Embryonic facial prominence (tissue), 1 donor: ENCODE measurements around the gene HEPACAM2.

Experiments used
- DNase-seq: peaks from one replicate; pipeline ENCODE4 v3.0.0-alpha.2; 2016; ENCODE audit errors: extremely low spot score

Gene HEPACAM2

DNA sequence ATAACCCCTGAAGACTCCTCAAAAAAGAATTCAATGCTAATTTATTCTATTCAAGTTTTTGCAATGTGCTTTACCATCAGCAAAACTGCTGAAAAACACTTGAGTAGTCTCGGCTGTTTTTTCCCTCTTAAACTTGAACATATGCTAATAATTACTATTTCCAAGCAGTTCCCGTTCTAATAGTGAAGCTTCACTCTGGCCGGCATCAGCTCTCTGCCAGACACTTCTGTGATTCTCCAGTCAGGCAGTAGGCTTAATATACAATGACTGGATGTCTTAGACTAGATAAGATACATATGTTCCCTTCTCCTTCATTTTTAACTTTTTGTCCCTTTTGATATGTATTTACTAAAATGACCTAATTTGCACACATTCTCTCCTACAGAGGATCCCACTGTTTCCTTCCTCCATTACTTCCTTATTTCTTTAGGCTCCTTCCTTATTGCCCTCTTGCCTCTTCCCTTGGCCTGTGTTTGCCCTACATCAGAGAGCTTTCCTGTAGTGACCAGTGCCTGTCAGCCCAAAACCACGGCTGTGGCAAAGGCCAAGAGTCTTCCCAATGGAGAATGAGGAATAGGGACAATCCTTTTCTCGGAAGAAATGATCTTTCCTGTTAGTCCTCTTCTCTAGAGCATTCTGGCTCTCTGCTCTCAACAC, 23.5 kb downstream of the HEPACAM2 start:
- no peak for DNase-seq

DNA sequence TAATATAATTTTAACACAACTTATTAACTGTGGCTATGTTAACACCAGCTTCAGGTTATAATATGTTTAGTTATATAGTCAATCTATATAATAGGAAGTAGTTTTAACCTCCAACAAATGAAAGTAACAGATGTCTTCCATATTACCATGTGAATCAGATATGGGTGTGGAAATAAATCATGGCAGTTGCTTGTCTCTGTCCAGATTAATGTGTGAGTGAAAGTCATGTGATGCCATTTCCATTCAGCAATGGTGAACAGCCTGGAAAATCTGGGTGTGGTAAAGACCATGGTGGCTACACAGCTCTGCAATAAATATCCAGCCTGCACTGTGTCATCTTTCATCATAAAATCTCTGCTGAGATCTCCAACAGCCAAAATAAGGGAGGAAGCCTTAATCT, 27.8 kb downstream of the HEPACAM2 start:
- DNase-seq, result no peak

DNA sequence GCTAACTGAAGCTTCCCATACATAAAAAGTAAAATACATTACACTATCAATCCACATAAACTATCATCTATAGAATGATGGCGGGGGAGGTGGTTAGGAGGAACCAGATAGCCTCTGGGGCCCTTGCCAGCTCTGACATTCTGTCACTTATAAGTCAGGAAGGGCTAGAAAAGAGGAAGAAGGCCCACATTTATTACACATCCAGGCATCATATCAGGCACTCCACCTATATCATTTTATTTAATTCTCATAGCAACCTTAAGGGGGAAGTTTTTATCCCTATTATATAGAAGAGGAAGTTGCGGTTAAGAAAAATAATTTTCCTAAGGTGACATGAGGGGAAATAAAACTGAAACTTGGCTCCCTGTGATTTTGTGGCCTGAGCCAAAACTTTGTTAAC, 29.9 kb downstream of the HEPACAM2 start:
- DNase-seq, result no peak

- no peak for DNase-seq
Measured at GRCh38 chr7:93194386-93194785, 31.9 kb downstream of the HEPACAM2 start.

GRCh38 chr7:93188870-93189634, 37.2 kb downstream of the HEPACAM2 start:
- no peak for DNase-seq

GRCh38 chr7:93185303-93186027, 40.8 kb downstream of the HEPACAM2 start:
- DNase-seq, result no peak

GRCh38 chr7:93179173-93179572, 47.1 kb downstream of the HEPACAM2 start:
- no peak for DNase-seq

DNA sequence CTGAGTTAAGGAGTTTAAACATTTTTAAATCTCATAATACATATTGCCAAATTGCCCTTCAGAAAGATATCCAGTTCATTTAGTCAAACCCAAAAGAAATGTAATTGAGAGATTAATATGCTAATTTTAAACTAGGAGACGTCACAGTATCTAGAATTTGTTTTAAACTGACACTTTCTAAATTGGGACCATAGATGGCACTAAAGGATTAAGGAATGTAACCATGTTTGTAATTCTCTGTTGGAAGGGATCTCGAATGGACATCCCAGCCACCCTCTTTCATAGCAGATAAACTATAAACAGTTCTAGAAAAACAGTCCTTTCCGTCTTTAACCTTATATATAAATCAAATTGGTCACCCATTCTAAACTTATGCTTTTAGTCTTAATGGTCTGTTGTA, 48.1 kb downstream of the HEPACAM2 start:
- DNase-seq, result no peak

- no peak for DNase-seq
Measured at GRCh38 chr7:93176992-93177580, 49.2 kb downstream of the HEPACAM2 start.

DNA sequence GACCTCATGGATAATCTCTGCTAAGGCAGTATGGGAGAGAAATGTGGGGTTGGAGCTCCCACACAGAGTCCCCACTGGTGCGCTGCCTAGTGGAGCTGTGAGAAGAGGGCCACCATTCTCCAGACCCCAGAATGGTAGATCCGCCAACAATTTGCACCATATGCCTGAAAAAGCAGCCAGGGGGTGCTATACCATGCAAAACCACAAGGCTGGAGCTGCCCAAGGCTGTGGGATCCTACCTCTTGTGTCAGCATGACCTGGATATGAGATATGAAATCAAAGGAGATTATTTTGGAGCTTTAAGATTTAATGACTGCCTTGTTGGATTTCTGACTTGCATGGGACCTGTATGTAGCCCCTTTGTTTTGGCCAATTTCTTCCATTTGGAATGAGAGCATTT, 51.0 kb downstream of the HEPACAM2 start:
- no peak for DNase-seq

DNA sequence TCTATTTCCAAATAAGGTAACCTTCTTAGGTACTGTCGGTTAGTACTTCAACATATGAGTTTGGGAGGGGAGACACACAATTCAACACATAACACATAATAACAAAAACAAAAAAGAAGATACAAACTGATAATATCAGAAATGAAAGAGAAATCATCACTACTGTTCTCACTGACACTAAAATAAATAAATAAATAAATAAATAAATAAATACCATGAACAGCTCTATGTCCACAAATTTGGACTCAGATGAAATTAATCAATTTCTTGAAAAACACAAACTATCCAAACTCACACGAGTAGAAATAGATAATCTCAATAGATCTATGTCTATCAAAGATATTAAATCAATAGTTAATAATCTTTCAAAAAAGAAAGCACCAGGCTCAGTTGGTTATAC, 53.6 kb downstream of the HEPACAM2 start:
- DNase-seq, result no peak

DNA sequence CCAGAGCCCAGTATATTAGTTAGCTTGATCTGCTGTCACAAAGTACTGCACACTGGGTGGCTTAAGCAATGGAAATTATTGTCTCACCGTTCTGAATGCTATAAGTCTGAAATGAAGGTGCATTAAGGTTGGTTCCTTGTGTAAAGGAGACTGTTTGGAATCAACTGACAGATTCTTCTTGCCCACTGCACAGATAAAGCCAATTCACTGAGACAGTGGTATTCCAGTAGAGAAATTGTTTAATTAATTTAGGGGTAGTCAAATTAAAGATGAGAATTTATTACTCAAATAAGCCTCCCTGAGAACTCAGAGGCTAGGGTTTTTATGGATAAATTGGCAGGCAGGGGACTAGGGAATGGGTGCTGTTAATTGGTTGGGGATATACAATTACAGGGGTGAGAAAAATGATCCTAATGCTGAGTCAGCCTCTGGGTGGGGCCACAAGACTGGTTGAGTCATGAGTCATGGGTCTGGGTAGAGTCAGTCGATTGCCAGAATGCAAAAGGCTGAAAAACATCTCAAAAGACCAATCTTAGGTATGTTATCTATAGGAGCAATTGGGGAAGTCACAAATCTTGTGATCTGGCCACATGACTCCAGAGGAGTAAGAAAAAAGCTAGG, 54.6 kb downstream of the HEPACAM2 start:
- DNase-seq, result no peak

GRCh38 chr7:93165447-93165846, 60.8 kb downstream of the HEPACAM2 start:
- no peak for DNase-seq

GRCh38 chr7:93164766-93165165, 61.5 kb downstream of the HEPACAM2 start:
- no peak for DNase-seq

- DNase-seq, result no peak
Measured at GRCh38 chr7:93161181-93161762, 65.0 kb downstream of the HEPACAM2 start.

- DNase-seq, result no peak
Measured at GRCh38 chr7:93160410-93160809, 65.9 kb downstream of the HEPACAM2 start.

- no peak for DNase-seq
Measured at GRCh38 chr7:93159490-93159889, 66.8 kb downstream of the HEPACAM2 start.

GRCh38 chr7:93156884-93157283, 69.4 kb downstream of the HEPACAM2 start:
- DNase-seq, result no peak

- no peak for DNase-seq
Measured at GRCh38 chr7:93150200-93150835, 76.0 kb downstream of the HEPACAM2 start.

DNA sequence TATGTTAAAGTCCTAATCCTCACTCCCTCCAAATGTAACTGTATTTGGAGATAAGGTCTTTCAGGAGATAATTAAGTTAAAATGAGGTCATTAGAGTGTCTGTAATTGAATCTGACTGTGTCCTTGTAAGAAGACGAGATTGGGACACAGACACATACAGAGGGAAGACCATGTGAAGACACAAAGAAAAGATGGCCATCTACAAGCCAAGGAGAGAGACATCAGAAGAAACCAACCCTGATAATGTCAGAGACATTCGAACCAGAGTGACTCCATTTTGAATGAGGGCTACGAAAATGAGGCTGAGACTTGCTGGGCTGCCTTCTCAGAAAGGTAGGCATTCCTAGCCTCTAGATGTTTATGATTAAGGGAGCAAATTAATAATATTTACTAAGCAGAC, 77.5 kb downstream of the HEPACAM2 start:
- no peak for DNase-seq

DNA sequence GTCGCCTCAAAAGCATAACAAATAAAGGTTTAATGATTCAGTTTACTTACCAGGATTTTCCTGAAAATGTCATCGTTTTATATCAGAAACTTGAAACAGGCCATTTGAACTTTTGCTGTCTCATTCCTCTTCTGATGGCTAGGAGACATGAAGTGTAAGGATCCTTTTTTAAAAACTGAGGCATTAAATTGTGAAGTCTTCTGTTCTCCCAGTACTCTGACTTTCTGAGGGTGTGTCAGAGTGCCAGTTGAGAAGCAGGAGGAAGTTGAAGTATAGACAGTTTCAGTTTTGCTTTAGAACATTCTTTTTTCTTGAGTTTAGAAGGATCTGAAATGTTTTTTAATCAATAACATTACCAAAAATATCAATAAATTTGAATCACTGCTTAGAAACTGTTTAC, 78.1 kb downstream of the HEPACAM2 start, which contains the start of gene SAMD9L:
Gene SAMD9L, minus strand, starts transcription at position 242 of the 400 bp plus-strand sequence. CDS start 12,414 bp downstream, outside the sequence.
- no peak for DNase-seq
